Central memory CD8-positive, alpha-beta T cell (primary cell): Measurements from ENCODE around the gene TBC1D10A.

ENCODE experiments used
- ATAC-seq: fragments of 150-1000 bp; cut with Tn5 transposase; replicated peaks from 2 replicates; pipeline ENCODE4 v1.10.0; 2022; ENCODE audit warnings: mild to moderate bottlenecking, moderate FRiP score, moderate number of reproducible peaks; ENCODE audit not compliant: poor library complexity, severe bottlenecking; ENCODE audit errors: extremely low read depth
- DNase-seq, 2 donors: peaks; one replicate each; pipeline ENCODE4 v3.0.0; 2021; ENCODE audit warnings: low spot score in 2 of 2
- H3K27ac Mint-ChIP-seq: one replicate; pipeline ENCODE4 v1.8.0; 2022; ENCODE audit warnings: low read depth, mild to moderate bottlenecking, moderate library complexity, mixed read lengths
- H3K27me3 Mint-ChIP-seq: one replicate; pipeline ENCODE4 v1.8.0; 2022; ENCODE audit warnings: mixed read lengths
- H3K36me3 Mint-ChIP-seq: one replicate; pipeline ENCODE4 v1.8.0; 2022; ENCODE audit warnings: mild to moderate bottlenecking, moderate library complexity, mixed read lengths; ENCODE audit not compliant: insufficient read depth
- H3K4me1 Mint-ChIP-seq: one replicate; pipeline ENCODE4 v1.8.0; 2022; ENCODE audit warnings: mixed read lengths
- H3K4me3 Mint-ChIP-seq: one replicate; pipeline ENCODE4 v1.8.0; 2022; ENCODE audit warnings: mild to moderate bottlenecking, moderate library complexity, mixed read lengths
- H3K9me3 Mint-ChIP-seq: one replicate; pipeline ENCODE4 v1.8.0; 2022; ENCODE audit warnings: mixed read lengths

TBC1D10A gene

DNA sequence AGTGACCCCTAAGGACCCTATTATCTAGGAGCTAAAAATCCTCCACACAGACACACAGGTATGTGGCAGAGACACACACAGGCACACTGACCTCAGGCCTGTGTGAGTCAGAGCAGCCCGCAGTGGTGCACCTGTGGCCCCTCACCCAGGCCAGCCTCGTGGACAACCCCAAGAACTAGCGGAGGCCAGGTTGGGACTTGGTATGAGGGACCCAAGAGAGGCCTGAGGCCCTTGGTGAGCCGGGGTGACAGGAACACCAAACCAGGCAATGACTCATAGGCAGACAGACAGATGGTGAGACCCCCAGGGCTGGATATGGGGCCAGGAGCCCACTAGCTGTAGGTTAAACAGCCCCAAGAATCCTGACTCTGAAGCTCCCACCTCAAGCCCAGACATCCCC, 43.4 kb downstream of the TBC1D10A start:
- Mint-ChIP-seq H3K4me3 (no peak overlapping the region), H3K9me3 (no peaks in the 10 kb centered on the region), H3K27ac (no peak overlapping the region), H3K27me3 (peaks cover 18% of the 10 kb centered on the region), H3K4me1 (peaks cover 9% of the 10 kb centered on the region), H3K36me3 (peaks cover 15% of the 10 kb centered on the region)
- DNase-seq (no peak), ATAC-seq (no peak)

DNA sequence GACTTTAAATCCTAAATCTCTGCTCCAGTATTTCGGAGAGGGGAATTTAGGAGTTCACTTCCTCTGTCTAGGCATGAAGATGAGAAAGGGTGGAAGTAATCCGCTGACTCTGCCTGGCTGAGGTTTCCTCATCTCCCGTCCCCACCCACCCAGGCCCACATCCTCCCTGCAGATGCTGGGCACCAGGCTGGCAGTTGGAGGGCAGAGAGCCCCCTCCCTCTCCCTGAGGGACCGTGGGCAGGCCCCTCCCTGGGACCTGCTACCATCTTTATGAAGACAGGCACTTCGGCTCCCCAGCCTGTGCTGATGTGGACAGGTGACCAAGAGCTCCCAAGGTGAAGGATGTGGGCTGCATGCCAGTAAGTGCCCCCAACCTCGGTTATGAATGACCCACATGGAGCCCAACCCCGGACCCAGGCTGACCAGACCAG, 44.1 kb downstream of the TBC1D10A start:
- H3K4me1 Mint-ChIP-seq = peaks cover 2% of the 10 kb centered on the region
- peaks cover 17% of the 10 kb centered on the region for H3K36me3 Mint-ChIP-seq
- H3K9me3 Mint-ChIP-seq = no peaks in the 10 kb centered on the region
- ATAC-seq (no peak), DNase-seq (no peak)
- H3K4me3 Mint-ChIP-seq = no peak overlapping the region
- peaks cover 25% of the 10 kb centered on the region for H3K27me3 Mint-ChIP-seq
- no peak overlapping the region for H3K27ac Mint-ChIP-seq

DNA sequence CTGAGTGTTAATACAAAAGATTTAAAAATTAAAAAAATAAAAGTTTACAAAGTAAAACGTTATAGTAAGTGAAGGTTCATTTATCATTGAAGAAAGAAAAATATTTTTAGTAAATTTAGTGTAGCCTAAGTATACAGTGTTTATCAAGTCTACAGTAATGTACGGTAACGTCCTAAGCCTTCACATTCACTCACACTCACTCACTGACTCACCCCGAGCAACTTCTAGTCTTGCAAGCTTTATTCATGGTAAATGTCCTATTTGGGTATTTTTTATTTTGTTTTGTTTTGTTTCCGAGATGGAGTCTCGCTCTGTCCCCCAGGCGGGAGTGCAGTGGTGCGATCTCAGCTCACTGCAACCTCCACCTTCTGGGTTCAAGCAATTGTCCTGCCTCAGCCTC, 46.2 kb downstream of the TBC1D10A start:
- no peak for DNase-seq
- H3K27me3 Mint-ChIP-seq = peaks cover 40% of the 10 kb centered on the region
- no peak for ATAC-seq
- H3K9me3 Mint-ChIP-seq = no peaks in the 10 kb centered on the region
- peaks cover 7% of the 10 kb centered on the region for H3K36me3 Mint-ChIP-seq
- peaks cover 9% of the 10 kb centered on the region for H3K4me1 Mint-ChIP-seq
- H3K4me3 Mint-ChIP-seq = no peak overlapping the region
- H3K27ac Mint-ChIP-seq = no peak overlapping the region

DNA sequence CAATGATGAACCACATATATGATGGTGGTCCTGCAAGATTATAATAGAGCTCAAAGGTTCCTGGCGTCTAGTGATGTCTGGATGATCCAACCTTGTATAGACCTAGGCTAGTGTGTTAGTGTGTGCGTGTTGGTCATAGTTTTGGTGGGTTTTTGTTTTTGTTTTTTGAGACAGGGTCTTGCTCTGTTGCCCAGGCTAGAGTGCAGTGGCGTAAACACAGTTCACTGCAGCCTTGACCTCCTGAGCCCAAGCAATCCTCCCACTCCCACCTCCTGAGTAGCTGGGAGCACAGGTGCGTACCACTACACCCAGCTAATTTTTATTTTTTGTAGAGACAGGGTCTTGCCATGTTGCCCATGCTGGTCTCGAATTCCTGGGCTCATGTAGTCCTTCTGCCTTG, 46.8 kb downstream of the TBC1D10A start:
- Mint-ChIP-seq H3K4me1 (peaks cover 14% of the 10 kb centered on the region), H3K9me3 (no peaks in the 10 kb centered on the region), H3K36me3 (peaks cover 4% of the 10 kb centered on the region), H3K27ac (no peak overlapping the region), H3K4me3 (no peak overlapping the region), H3K27me3 (peaks cover 41% of the 10 kb centered on the region)
- ATAC-seq = no peak
- no peak for DNase-seq

DNA sequence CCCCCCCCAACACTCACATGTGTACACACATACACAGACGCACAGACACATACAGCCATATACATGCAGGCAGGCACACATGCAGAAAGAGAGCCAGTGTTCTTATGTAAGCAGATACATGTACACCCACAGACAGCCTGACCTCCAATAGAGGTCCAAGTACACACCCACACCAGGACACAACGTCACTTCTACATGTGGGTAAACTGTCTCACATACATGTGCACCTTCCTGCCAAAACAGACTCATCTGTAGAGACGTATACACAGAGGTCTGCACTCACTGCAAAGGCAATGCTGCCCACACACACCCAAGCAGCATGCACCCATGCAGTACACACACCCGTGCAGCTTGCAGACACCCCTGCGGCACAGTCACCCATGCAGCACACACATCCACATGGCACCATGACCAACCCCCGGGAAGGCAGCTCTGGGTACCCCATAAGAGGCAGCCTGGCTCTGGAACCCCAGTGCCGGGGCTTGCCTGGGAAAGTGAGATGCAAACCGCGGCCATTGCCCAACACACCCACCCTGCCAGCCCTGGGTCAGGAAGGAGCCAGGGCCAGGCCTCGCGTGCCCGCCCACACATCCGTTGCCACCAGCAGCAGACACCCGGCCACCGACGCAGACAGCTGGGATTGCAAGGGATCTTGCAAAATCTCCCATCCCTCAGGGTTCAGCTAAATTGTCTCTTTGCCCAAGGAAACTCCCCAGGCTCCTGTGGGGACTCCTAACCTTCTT, 47.5 kb downstream of the TBC1D10A start:
- ATAC-seq (no peak), DNase-seq (no peak)
- Mint-ChIP-seq H3K4me3 (no peak overlapping the region), H3K36me3 (peaks cover 6% of the 10 kb centered on the region), H3K27me3 (peaks cover 41% of the 10 kb centered on the region), H3K9me3 (no peaks in the 10 kb centered on the region), H3K27ac (no peak overlapping the region), H3K4me1 (peaks cover 14% of the 10 kb centered on the region)

DNA sequence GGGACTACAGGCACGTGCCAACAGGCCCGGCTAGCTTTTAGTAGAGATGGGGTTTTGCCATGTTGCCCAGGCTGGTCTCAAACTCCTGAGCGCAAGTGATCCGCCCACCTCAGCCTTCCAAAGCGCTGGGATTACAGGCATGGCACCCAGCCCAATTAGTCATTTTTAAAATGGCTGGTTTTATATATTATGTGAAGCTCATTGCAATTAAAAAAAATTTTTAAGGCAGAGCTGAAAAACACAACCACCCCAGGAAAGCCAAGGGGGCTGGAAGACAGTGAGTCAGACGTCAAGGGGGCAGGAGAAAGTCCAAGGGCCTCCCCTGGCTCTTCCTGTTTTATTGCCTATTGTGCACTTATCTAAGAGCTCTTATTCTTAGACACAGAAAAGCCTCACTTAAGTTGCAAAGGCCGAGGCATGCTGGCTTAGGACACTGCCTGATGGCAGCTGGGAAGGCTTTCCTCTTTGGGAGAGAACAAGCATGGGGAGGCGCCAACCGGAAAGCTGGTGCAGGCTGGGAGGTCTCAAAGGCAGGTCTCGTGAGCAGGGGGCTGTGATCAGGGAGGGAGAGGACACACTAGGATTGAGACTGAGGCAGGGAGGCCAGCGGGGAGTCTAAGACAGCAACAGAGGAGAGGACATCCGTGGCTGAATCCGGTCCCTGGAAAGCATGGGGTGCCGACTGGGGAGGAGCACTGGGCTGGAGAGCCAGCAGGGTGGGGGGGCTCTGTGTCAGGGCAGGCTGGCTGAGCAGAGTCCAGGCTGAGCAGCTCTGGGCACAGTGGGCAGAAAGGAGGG, 49.0 kb downstream of the TBC1D10A start:
- Mint-ChIP-seq H3K27me3 (peaks cover 41% of the 10 kb centered on the region), H3K4me1 (peaks cover 14% of the 10 kb centered on the region), H3K9me3 (no peaks in the 10 kb centered on the region), H3K36me3 (peaks cover 6% of the 10 kb centered on the region), H3K4me3 (no peak overlapping the region), H3K27ac (no peak overlapping the region)
- DNase-seq (no peak), ATAC-seq (no peak)

DNA sequence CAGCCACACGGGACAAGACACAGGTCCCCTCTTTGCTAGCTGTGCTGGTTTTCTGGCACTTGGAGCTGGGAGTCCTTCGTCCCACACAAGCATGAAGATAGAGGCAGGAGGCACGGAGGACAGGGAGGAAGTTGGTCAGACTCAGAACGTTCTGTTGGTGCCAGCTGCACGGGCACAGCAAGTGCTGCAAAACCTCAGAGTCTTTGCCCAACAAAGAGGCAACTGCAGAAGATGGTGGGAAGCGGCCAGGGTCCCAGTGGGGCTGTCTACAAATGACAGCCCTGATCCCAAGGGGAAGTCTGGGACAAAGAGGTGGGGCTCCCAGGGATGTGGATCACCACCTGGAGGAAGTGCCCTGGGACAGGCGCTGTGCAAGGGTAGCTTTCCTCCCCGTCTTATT, 50.7 kb downstream of the TBC1D10A start:
- Mint-ChIP-seq H3K27ac (no peak overlapping the region), H3K4me1 (peaks cover 14% of the 10 kb centered on the region), H3K9me3 (no peaks in the 10 kb centered on the region), H3K36me3 (peaks cover 6% of the 10 kb centered on the region), H3K27me3 (peaks cover 41% of the 10 kb centered on the region), H3K4me3 (peak overlapping the region; percentile 31)
- DNase-seq = no peak
- no peak for ATAC-seq

DNA sequence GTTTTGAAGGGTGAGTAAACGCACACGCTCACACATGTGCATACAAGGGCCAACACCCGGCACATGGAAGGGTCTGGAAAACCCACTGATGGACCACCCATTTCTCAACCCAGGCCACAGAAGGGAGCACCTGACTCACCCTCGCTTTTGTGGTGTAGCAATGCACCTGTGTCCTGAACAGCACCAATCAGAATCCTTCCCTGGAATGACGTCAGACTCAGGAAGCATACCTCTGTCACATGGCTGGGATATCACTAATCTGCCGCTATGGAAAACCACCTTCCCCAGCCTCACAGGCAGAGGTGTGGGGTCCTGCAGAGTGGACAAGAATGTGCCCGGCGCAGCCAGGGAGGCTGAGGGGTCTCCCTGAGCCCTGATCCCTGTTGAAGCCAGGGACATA, 51.1 kb downstream of the TBC1D10A start:
- no peak for DNase-seq
- Mint-ChIP-seq H3K4me3 (peak overlapping the region; percentile 31), H3K36me3 (peaks cover 9% of the 10 kb centered on the region), H3K4me1 (peaks cover 17% of the 10 kb centered on the region), H3K9me3 (no peaks in the 10 kb centered on the region), H3K27ac (no peak overlapping the region), H3K27me3 (peaks cover 41% of the 10 kb centered on the region)
- no peak for ATAC-seq

DNA sequence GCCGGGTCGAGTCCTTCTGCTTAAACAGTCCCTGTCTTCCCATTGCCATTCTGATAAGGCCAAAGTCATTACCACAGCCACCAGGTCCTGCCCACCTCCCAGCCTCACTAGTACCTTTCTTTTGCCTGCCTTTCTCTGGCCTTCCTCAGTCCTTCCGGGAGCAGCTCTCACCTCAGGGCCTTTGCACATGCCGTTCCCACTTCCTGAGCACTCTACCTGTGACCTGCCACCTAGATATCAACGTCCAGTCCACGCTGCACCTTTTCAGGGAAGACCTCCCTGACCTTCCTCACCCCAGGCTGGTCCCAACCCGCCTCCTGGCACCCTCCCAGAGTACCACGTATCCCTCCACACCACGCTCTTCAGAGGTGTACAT, 52.3 kb downstream of the TBC1D10A start:
- Mint-ChIP-seq H3K4me3 (no peak overlapping the region), H3K27ac (no peak overlapping the region), H3K27me3 (peaks cover 34% of the 10 kb centered on the region), H3K36me3 (peaks cover 11% of the 10 kb centered on the region), H3K4me1 (peaks cover 20% of the 10 kb centered on the region), H3K9me3 (no peaks in the 10 kb centered on the region)
- DNase-seq (no peak), ATAC-seq (no peak)

DNA sequence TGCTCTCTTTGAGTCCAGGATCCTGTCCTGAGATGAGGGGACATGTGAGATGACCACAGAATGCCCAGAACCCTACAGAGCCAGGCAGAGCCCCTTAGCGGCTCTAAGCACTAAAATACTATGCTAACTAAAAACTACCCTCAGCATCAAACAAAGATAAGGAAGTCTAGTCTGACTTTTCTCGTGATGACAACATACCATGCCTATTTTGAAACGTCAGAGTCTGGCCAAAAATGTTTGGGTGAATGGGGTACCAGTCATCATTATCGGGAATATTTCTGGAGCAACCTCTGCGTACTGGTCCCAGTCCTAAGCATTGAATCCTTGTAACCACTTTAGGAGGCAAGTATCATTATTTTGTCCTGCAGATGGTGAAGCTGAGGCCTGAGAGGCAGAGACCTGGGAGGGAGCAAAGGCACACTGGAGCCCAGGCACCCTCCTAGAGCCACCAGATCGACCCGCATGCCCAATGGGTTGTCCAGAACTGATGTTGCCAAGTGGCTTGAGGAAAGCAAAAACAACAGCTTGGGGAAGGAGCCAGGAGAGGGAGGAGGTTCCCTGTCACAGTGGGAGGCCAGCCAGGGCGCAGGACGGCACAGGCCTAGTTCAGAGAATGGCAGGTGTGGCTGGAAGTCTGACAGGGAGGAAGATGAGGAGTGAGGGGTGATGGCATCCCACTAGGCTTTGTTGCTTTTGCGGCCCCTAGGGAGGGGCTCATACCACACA, 52.9 kb downstream of the TBC1D10A start:
- H3K4me1 Mint-ChIP-seq = peaks cover 20% of the 10 kb centered on the region

DNA sequence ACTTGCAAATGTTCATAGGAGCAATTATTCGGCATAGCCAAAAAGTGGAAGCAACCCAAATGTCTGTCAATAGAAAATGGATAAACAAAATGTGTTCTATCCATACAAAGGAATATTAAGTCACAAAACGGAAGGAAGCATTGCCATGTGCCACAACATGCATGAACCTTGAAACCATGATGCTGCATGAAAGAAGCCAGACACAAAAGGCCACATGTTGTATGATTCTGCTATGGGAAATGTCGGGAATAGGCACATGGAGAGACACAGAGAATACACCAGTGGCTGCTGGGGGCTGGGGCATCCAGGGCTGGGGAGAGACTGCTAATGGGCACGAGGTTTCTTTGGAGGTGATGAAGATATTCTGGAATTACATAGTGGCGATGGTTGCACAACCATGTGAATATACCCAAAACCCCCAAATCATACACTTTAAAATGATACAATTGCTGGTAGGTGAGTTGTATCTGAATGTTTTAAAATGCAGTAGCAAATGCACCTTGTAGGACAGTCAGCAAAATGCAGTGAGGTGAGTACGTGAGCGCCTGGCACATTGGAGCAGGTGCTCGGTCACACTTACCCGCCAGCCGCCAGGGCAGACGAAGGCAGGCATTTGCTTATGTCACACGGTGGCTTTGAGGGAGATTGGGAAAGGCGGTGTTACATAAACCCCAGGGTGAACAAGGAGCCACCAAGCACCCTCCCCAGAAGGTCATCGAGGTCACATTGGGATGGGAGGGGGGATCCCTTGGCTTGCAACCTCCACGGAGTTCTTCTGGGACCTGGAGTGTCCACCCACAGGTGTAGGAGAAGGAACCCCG, 53.8 kb downstream of the TBC1D10A start:
- ATAC-seq = no peak
- no peak for DNase-seq
- Mint-ChIP-seq H3K9me3 (no peaks in the 10 kb centered on the region), H3K36me3 (peaks cover 12% of the 10 kb centered on the region), H3K27ac (no peak overlapping the region), H3K4me1 (peaks cover 27% of the 10 kb centered on the region), H3K4me3 (no peak overlapping the region), H3K27me3 (peaks cover 20% of the 10 kb centered on the region)

More for the DNA sequence above, 52.9 kb downstream of the TBC1D10A start:
- no peak for ATAC-seq
- Mint-ChIP-seq H3K4me3 (no peak overlapping the region), H3K27me3 (peaks cover 29% of the 10 kb centered on the region), H3K9me3 (no peaks in the 10 kb centered on the region), H3K36me3 (peaks cover 11% of the 10 kb centered on the region), H3K27ac (no peak overlapping the region)
- DNase-seq = no peak

DNA sequence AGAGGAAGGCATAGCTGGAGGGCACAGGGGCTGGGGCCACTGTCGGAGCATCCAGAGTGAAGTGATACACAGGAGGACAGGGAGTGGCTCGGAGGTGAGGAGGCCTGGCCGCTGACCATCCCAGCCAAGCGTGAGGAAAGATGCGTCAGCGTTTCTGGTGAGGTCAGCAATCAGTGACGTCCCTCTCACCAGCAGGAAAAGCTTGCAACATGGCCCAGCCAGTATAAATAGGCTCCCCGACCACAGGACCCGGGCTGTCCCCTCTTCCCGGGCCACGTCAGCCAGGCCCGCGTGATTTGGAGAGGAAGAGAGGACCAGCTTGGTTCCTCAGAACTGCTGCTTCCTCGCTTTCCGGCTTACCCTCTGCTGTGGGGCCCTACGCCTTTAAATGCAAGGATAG, 55.9 kb downstream of the TBC1D10A start:
- peaks cover 5% of the 10 kb centered on the region for H3K27me3 Mint-ChIP-seq
- peaks cover 42% of the 10 kb centered on the region for H3K4me1 Mint-ChIP-seq
- no peak overlapping the region for H3K4me3 Mint-ChIP-seq
- ATAC-seq = no peak
- peaks cover 21% of the 10 kb centered on the region for H3K36me3 Mint-ChIP-seq
- no peaks in the 10 kb centered on the region for H3K9me3 Mint-ChIP-seq
- no peak for DNase-seq
- no peak overlapping the region for H3K27ac Mint-ChIP-seq
